ENCODE data around the gene SLC8A3.

The SLC8A3 gene

GRCh38 chr14:70043001-70043400, 145.8 kb downstream of the SLC8A3 start:
- no peak for TF ChIP-seq CTCF (IDR thresholded peaks at IDR 0.05; ENCODE audit: insufficient read depth, missing control alignments)
- no peak for DNase-seq (ENCODE audit: insufficient read length, low spot score)
- no peak for FAIRE-seq

GRCh38 chr14:70036665-70037064, 152.1 kb downstream of the SLC8A3 start:
- FAIRE-seq (no peak), DNase-seq (ENCODE audit: insufficient read length, low spot score) (no peak)
- TF ChIP-seq CTCF (IDR thresholded peaks at IDR 0.05; ENCODE audit: insufficient read depth, missing control alignments), result peak; percentile 27

DNA sequence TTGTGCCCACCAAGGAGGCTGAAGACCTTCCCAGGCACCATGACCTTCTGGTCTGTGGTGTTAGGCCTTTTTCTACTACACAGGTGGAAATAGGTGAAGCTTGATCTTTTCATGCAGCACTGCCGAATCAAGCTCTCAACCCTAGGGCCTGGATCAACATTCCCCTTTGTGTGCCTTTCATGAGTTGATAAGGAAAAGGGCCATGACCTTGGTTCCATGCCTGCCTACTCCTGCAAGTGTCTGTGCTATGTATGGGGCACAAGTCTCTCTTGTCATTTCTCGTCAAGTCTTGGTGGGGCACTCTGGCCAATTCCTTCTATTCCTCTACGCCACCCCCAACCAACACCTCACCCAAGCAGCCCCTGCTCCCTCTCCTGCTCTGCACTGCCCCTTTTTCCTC, 154.5 kb downstream of the SLC8A3 start:
- no peak for TF ChIP-seq CTCF (IDR thresholded peaks at IDR 0.05; ENCODE audit: insufficient read depth, missing control alignments)
- DNase-seq (ENCODE audit: insufficient read length, low spot score) (no peak), FAIRE-seq (no peak)

DNA sequence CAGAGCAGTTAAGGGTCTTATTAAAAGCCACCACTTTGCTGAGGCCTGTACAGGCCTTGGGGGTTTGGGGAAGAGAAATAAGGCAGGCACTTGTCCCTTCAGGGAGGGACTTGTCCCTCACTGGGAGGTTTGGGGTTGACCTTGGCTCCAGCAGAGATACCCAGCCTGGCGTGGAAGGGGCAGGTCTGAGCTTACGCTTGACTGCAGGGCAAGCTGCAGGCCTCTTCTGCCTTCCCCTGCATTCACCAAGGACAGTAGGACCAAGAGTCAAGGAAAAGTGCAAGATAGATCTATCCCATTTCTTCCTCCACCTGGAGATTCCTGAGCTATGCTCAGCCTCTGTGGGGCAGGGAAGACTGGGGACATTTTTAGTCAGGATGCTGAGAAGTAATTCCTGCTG, 155.2 kb downstream of the SLC8A3 start:
- TF ChIP-seq CTCF (IDR thresholded peaks at IDR 0.05; ENCODE audit: insufficient read depth, missing control alignments), result no peak
- FAIRE-seq (no peak), DNase-seq (ENCODE audit: insufficient read length, low spot score) (no peak)

GRCh38 chr14:70033116-70033515, 155.6 kb downstream of the SLC8A3 start:
- DNase-seq (ENCODE audit: insufficient read length, low spot score) (no peak), FAIRE-seq (no peak)
- TF ChIP-seq CTCF (IDR thresholded peaks at IDR 0.05; ENCODE audit: insufficient read depth, missing control alignments), result no peak

DNA sequence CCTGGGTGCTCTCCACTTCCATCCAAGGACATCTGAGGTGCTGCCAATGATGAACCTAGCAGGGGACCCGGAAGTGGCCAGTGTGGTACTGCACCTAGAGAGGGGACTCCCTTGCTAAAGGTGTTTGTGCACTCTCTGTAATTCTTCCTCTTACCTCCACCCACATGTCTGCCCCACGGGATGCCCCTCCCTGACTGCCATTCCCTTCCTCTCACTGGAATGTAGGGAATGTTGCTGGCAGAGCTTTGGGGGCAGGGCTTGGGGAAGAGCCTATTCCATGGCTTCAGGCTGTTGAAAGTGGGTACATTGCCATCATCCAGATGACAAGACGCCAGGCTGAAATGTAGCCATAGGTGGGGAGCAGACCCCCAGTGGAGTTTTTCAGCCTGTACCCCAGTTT, 156.3 kb downstream of the SLC8A3 start:
- no peak for FAIRE-seq
- TF ChIP-seq CTCF (IDR thresholded peaks at IDR 0.05; ENCODE audit: insufficient read depth, missing control alignments), result no peak
- DNase-seq (ENCODE audit: insufficient read length, low spot score), result no peak

DNA sequence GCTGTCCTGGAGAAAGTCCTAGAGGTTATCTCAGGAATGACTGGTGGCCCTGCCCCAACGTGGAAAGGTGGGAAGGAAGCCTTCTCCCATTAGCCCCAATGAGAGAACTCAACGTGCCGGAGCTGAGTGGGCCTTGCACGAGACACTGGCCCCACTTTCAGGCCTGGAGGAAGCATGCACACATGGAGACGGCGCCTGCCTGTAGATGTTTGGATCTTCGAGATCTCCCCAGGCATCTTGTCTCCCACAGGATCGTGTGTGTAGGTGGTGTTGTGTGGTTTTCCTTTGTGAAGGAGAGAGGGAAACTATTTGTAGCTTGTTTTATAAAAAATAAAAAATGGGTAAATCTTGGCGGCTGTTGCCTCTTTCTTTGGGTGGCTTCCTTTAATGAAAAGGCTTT, 156.7 kb downstream of the SLC8A3 start:
- FAIRE-seq, result no peak
- no peak for TF ChIP-seq CTCF (IDR thresholded peaks at IDR 0.05; ENCODE audit: insufficient read depth, missing control alignments)

More for the DNA sequence above, 156.7 kb downstream of the SLC8A3 start:
- DNase-seq (ENCODE audit: insufficient read length, low spot score), result no peak

Data from D721Med (cell line).